ENCODE data around the gene AICDA.
"Not testable (repeated sequence)": the region's sequence is repeated elsewhere in the genome, so short reads cannot be mapped to it uniquely, and the experiment has no call there.

The AICDA gene

DNA sequence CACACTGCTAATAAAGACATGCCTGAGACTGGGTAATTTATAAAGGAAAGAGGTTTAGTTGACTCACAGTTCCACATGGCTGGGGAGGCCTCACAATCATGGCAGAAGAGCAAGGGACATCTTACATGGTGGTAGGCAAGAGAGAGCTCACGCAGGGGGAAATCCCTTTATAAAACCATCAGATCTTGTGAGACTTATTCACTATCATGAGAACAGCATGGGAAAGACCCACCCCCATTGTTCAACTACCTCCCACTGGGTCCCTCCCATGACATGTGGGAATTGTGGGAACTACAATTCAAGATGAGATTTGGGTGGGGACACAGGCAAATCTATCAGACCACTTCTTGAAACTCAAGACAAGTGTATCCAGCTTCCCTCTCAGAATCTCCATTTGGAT, 1.2 kb upstream of the AICDA start:
- not testable (repeated sequence) for DNase-seq (ENCODE audit: extremely low read depth in 1 of 2, low read depth in 1 of 2)

DNA sequence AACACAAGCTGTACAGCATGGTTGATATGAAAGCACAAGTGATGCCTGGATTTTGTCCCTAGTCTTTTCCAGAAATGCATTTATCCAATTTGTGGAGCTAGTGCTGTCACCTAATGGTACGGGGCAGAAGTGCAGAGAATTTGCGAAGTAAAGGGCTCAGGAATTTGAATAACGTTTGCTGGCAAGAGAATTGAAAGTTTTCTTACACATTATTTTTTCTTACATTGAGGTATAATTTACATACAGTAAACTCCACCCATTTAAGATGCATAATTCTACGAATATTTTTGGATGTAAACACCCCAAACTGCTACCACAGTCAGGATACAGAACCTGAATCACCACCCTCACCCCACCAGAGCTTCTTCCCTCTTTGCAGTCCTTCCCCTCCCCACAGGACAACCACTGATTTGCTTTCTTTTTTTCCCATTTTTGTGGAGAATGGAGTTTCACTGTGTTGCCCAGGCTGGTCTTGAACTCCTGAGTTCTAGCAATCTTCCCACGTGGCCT, 3.5 kb downstream of the AICDA start:
- no peak for DNase-seq (ENCODE audit: extremely low read depth in 1 of 2, low read depth in 1 of 2)

DNA sequence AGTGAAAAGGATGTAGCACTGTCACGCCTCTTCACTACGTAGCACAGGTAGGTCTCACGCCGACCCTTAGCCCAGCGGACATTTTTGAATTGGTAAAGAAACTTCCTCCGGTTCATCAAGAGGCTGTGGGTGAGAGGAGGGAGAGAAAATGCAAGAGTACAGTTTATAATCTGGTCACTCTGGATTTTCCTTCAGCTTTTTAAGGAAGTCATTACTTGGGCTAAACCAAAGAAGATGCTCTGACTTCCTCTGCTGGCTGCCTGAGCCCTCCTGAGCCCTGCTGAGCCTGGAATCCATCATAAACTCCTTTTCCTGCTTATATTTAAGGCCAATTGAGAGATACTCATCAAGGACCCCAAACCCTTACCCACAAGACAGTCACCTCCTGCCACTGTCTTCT, 5.8 kb downstream of the AICDA start:
- no peak for DNase-seq (ENCODE audit: extremely low read depth in 1 of 2, low read depth in 1 of 2)

DNA sequence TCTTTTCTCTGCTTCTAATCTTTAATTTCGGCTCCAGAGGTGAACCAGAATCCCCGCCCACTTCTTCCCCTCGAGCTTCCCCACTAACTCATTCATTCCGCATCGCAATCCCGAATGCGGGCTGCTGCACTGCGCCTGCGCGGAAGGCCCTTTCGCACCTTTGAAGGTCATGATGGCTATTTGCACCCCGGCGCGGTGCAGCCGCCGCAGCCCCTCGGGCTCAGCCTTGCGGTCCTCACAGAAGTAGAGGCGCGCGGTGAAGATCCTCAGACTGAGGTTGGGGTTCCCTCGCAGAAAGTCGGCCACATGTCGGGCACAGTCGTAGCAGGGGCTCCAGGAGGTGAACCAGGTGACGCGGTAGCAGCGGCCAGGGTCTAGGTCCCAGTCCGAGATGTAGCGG, 7.6 kb downstream of the AICDA start:
- DNase-seq (ENCODE audit: extremely low read depth in 1 of 2, low read depth in 1 of 2), result no peak

DNA sequence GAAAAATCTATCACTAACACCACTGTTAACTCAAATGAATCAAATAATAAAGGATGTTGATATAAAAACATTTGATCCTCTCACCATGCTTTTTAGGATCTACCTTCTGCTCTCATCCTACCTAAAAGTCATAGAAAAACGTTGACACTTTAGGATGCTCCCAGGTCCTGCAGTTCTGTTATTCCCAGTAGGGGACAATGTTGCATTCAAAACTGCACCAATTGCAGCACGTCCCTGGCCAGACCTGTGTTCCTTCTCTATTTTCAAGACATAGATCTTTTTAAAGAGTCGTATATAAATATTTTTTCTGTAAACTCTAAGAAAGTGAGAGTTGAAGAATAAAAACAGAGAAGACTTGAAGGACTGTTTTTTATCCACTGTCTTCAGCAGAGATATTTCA, 8.8 kb downstream of the AICDA start:
- DNase-seq (ENCODE audit: extremely low read depth in 1 of 2, low read depth in 1 of 2), result no peak

DNA sequence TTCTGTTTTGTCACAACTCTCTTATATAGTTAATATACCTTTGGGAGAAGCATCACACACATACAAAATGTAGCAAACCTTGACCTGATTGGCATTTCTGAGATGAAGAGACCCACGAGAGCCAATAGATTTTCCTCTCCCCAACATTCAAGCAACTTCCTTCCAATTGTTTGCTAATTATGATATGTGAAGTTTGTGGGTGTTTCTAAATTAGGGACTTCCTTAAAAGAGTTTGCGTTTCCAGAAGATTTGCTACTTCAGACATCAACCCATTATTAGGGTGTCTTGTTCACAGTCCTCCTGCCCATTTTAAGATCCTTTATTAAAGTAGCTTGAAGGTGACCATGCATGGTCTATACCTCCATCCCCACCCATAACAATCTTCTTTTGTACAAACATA, 9.4 kb downstream of the AICDA start:
- no peak for DNase-seq (ENCODE audit: extremely low read depth in 1 of 2, low read depth in 1 of 2)

DNA sequence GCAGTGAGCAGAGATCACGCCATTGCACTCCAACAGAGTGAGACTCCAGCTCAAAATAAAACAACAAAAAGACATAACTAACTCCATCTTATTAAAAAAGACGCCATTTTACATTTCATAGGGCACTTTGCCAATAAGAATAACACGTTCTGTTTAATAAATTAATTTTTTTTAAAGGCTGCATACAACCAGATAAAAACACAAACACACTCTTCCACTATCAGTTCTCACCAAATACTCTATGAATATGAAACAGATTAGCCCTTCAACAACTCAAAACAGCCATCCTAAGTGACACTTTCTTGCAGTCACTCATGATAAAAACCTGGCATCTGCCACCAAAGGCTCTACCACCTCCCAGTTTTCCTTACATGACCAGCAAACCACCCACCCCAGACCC, 16.1 kb downstream of the AICDA start:
- no peak for DNase-seq (ENCODE audit: extremely low read depth in 1 of 2, low read depth in 1 of 2)

DNA sequence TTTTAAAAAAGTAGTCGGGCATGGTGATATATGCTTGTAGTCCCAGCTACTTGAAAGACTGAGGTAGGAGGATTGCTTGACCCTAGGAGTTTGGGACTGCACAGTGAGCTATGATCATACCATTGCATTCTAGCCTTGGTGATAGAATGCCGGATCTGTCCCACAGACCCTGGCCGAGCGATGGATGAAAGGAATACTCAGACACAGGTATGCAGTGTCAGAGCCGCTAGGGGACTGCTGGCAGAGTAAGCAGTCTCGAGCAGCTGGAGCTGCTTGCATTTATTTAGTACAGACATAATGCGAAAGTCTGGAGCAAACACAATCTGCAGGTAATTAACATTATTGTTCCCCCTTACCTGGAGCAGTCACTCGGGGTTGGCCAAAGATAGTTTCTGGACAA, 18.6 kb downstream of the AICDA start:
- no peak for DNase-seq (ENCODE audit: extremely low read depth in 1 of 2, low read depth in 1 of 2)

DNA sequence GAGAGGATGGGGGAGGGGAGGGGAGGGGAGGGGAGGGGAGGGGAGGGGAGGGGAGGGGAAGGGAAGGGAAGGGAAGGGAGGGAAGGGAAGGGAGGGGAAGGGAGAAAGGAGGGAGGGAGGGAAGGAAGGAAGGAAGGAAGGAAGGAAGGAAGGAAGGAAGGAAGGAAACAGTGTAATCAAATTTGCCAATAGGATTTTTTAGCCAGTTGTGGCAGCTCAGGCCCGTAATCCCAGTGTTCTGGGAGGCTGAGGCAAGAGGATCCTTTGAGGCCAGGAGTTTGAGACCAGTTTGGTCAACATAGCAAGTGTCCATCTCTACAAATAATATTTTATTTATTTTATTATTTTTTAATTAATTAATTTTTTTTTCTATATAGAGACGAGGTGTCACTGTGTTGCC, 19.4 kb downstream of the AICDA start:
- DNase-seq (ENCODE audit: extremely low read depth in 1 of 2, low read depth in 1 of 2), result no peak

DNA sequence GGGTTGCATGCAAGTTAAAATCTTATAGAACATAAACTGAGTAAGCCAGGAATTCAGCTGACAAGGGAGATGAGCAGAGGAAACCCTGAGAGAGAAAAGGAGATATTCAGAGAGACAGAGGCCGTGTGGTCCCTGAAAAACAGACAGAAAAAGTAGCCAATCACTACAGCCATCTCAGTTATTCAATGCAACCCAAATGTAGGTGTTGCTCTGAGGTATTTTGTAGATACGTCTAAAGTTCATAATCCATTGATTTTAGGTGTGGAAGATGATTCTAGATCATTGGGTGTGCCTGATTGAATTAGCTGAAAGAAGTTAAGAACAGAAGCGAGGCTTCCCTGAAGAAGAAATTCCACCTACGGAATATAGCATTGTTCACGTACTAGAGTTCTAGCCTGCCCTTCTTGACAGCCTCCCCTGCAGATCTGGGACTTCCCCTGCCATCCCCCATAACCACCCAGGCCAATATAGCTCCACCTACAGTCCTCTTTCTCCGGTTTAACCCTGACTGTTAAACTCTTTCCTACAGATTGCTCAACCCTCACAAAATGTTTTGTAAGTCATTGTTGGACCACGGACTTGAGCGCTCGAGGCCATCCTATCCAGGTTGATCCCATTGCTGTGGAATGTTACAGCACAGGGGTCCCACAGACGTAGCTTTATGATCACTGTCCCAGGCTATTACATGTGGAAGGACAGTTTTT, 21.7 kb downstream of the AICDA start:
- DNase-seq (ENCODE audit: extremely low read depth in 1 of 2, low read depth in 1 of 2), result no peak

DNA sequence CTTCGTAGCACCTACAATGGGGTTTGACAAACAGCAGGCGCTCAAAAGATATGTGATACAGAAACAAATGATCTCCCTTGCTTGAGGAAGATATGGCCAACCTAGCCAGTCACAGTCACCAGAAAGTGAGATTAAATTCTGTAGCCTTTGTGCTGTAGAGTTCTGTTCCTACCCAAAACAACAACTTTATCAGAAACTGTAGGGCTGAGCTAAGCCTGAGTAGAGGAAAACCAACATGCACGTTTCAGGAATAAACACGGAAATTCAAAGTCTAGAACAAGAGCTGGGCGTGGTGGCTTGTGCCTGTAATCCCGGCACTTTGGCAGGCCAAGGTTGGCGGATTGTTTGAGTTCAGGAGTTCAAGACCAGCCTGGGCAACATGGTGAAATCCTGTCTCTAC, 23.0 kb downstream of the AICDA start:
- DNase-seq (ENCODE audit: extremely low read depth in 1 of 2, low read depth in 1 of 2), result no peak

DNA sequence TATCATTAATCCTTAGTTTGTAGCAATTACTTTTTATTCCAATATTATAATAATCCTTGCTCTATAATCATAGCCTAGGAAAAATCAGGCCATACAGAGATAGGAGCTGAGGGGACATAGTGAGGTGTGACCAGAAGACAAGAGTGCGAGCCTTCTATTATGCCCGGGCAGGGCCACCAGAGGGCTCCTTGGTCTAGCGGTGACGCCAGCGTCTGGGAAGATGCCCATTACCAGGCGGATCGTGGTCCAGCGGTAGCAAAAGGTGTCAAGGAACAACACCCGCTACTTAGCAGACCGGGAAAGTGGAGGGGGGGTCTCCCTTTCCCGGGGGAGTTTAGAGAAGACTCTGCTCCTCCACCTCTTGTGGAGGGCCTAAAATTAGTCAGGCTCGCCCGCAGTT, 28.2 kb downstream of the AICDA start:
- DNase-seq (ENCODE audit: extremely low read depth in 1 of 2, low read depth in 1 of 2), result not testable (repeated sequence)

DNA sequence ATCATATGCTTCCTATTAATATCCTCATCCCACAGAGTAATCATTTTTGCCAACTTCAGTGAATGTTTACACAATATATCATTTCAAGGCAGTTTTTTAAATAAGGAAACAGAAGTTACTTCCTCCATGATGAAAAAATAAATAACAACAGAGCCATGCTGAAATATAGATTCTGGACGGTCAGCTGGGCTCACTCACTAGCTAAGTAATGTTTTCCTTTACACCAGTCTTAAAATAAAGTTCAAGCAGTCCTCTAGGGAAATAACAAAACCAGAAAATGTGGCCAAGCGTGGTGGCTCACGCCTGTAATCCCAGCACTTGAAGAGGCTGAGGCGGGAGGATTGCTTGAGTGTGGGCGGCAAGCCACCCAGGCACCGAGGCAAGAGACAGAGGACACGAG, 28.7 kb downstream of the AICDA start:
- DNase-seq (ENCODE audit: extremely low read depth in 1 of 2, low read depth in 1 of 2), result no peak

DNA sequence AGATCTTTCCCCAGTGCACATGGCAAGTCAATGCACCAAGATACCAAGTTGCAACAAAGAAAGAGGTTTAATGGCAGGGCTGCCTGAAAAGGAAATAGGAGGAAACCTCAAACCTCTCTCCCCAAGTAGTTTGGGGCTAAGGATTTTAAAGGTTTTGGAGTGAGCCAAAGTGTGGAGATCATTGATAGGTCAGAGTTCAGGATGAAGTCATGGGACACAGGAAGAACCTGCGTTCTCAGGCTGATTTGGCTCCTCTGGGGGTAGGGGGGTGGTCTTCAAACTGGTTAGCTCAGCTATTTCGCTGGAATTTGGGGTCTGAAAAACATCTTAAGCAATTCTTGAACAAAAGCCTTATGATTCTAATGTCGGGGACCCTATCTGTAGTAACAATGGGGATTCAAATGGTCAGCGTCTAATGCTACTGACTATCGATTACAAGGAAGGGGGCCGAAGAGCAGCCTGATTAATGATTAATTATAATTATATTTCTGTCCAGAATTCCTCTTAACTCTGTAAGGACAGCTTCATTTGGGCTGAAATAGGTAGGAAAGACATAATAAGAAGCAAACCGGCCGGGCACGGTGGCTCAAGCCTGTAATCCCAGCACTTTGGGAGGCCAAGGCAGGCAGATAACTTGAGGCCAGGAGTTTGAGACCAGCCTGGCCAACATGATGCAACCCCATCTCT, 31.4 kb downstream of the AICDA start:
- DNase-seq (ENCODE audit: extremely low read depth in 1 of 2, low read depth in 1 of 2), result no peak

DNA sequence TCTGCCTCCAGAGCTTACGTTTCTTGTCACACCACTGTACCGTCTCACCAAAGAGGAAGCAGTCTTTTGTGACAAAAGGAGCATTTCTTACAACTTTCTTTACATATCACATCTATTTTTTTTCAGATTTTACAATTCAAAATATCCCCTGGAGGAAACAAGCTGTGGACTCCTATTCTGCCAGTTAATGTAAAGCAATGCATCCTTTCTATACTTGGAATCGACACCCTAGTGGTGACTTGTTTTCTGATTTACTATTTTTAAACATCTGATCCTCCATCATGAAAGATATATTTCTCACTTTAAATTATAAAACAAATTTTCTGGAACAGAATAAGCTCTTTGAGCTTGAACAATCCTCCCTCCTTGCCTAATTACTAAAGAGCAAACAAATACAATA, 34.8 kb downstream of the AICDA start:
- no peak for DNase-seq (ENCODE audit: extremely low read depth in 1 of 2, low read depth in 1 of 2)

DNA sequence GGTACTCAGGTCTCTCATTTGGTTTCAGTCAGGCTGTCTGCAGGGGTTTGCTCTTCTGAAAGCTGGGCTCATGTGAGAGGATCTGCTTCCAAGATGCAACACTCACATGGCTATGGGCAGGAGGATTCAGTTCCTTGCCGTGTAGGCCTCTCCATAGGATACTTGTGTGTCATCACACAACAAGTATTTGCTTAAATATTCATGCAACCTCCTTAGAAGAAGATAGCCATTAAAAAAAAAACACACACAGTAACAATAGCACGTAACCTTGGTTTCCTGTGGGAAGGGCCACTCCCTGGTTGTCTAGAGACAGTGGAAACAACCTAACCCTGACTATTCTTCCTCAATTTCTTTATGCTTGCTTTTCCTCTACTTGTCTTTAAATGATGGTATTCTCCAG, 40.2 kb downstream of the AICDA start:
- no peak for DNase-seq (ENCODE audit: extremely low read depth in 1 of 2, low read depth in 1 of 2)

DNA sequence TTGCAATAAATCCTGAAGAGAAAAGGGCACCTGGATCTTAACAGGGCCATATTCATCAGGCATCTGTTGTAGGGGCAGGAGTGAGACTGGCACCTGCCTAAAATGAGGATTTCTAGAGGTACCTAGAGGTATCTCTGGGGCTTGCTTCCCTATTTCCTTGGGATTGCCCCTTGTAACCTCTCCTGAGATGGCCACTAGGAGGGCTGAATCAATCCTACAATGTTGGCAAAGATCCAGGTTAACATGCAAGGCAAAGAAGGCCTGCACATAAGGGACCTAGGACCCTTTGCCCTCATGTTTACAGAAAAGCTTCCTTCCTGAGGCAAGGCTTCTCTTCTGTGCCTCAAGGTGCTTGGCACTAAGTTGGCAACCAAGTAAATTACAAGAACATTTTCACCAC, 46.1 kb downstream of the AICDA start:
- DNase-seq (ENCODE audit: extremely low read depth in 1 of 2, low read depth in 1 of 2), result no peak

DNA sequence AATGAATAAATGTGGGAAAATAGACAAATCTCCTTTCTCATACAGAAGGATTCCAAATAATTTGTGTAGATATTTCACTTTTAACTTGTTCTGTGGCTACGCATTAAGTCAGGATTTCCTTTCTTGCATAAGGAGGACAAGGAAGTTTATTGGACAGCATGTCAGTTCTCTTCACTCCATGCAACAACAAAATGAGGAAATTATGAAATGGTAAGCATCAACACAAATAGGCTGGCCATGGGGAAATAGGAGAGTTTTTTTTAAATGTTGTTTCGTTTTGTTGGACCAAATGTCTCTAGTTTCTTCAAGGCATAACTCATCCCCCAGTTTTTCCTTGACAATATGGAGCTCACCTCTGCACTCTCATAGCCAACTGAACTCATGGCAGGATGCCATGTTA, 46.6 kb downstream of the AICDA start:
- DNase-seq (ENCODE audit: extremely low read depth in 1 of 2, low read depth in 1 of 2), result not testable (repeated sequence)

DNA sequence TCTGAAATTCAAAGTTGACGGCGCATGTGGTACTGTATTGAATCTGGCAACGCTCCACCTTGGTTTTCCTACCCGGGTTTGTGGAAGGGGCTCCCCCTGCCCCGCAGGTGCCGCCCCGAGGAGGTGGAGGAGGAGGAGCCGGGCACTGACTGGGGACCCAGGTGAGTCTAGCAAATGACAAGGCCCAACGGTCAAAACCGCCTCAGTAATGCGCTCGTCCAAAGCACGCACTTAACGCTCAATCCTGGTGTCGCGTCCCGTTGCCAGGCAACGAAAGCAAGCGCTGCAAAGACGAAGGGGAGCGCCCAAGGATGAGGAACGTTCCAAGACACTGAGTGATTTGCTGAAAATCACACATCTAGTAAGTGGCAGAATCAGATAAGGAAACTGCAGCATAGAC, 48.0 kb downstream of the AICDA start:
- DNase-seq (ENCODE audit: extremely low read depth in 1 of 2, low read depth in 1 of 2), result no peak

DNA sequence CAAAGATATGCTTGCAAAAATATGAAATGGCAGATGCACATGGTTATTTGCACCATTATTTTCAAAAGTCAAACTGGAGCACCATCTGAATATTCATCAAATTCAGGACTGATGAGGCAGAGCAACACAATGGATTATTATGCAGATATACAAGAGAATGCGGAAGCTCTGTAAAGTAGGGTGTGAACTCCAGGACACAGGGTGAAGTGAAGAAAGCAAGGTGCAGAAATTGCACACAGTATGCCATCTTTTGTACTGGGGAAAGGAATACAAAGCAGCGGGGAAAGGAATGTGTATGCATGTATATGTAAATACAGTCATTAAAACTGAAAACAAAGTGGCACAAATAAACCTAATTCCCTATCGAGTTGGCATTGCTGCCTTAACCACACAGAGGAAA, 49.3 kb downstream of the AICDA start:
- no peak for DNase-seq (ENCODE audit: extremely low read depth in 1 of 2, low read depth in 1 of 2)

DNA sequence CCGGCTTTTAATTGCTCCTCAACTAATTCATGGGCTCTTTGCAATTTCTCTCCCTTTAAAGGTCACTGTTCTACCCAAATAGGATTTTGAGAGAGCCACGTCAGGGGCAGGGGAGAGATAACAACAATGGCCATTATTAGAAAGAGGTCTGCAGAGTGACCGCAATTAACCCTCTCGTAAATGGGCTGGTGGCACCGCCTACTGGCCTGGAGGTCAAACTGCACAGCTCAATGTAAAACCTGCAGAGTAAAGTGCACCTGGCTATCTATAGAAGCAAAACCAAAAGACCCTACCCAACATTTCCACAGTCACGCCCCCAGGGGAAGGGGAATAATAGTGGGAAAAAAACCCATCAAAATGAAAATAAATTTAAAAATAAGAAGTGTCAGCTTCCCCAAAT, 50.3 kb downstream of the AICDA start:
- no peak for DNase-seq (ENCODE audit: extremely low read depth in 1 of 2, low read depth in 1 of 2)

DNA sequence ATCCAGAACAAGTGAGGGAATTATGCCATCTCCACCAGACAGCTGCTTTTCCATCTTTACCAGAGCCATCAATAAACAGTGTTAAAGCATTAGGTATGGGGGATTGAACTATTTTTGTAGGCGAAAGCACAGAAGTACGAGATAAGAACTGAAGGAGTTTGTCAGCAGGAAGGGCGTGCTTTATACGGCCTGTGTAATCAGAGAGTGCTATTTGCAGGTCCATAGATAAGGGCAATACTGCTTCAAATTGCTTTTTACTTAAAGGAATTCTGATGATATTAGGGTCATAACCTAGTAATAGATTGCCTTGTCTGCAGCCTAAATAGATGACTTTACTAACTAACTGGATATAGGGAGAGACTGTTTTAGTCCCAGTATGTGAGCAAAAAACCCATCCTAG, 51.6 kb downstream of the AICDA start:
- no peak for DNase-seq (ENCODE audit: extremely low read depth in 1 of 2, low read depth in 1 of 2)

DNA sequence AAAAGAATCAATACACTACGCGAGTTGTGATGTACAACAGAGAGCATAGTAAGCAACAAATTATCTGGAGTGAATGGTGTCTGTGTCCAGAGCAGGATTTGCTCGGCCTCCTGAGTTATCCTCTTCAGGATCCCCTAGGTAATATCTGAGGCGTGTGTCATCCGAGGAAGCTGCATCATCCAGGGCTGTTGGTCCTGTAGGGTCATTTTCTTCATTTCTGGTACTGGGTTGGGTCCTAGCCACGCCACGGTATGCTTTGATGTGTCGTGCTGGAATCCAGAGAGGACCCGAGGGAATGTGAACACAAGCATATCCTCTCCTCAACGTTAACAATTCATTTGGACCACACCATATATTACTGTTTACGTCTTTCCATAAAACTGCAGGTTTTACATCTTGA, 53.0 kb downstream of the AICDA start:
- no peak for DNase-seq (ENCODE audit: extremely low read depth in 1 of 2, low read depth in 1 of 2)

Data from activated CD8-positive, alpha-beta memory T cell treated with anti-CD3 and anti-CD28 coated beads for 1 hour (primary cell).